HG02884 (cell line): ENCODE measurements around the gene NOS1.

Experiments
- ATAC-seq: cut with Tn5 transposase; IDR thresholded peaks from one replicate; pipeline ENCODE4 v1.9.1; 2021; ENCODE audit warnings: mild to moderate bottlenecking, moderate library complexity; ENCODE audit not compliant: unreplicated experiment

Gene NOS1

DNA sequence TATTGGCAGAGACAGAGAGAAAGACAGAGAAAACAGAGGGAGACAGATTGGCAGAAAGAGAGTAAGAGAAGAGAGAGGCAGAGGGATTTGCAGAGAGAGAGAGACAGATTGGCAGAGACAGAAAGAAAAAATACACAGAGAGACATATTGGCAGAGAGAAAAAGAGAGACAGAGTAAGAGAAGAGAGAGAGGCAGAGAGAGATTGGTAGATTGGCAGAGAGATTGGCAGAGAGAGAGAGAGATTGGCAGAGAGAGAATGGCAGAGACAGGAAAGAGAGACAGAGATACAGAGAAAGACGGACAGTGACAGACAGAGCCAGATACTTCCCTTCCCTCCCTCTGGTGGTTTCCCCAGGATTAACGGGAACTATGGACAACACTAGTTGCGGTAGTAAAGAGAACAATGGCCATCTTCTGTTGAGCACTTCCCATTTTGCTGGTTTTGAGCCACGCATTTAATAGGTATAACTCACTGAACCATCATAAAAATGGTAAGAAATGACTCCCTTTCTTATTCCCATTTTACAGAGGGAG, 2.6 kb upstream of the NOS1 start:
- no peak for ATAC-seq

DNA sequence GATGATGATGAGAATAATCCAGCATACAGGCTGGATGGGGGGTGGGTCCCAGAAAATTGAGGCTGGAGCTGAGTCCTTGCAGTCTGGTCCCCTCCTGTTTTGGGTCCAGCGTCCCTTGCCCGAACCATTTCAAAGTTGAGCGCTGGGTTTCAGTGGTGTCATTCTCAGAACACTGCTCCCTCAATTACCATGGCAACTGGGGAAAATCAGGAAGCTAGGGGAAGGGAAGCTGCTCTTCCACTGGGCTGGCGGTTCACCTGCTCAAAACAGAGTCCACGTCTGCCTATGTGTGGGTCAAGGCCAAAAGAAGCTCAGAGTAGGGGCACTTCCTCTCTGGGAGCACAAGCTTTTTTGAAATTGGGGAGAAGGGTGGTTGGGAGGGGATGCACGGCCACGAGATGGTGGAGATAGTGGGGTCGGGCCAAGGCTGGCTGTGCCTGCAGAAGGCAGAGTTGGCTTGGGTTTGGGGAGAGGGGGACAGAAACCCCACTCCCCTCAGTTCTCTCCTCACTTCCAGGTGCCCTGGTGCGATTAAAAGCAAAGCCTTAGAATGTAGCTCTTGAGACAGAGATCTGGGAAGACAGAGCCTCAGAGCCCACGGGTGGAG, 1.7 kb upstream of the NOS1 start:
- no peak for ATAC-seq

DNA sequence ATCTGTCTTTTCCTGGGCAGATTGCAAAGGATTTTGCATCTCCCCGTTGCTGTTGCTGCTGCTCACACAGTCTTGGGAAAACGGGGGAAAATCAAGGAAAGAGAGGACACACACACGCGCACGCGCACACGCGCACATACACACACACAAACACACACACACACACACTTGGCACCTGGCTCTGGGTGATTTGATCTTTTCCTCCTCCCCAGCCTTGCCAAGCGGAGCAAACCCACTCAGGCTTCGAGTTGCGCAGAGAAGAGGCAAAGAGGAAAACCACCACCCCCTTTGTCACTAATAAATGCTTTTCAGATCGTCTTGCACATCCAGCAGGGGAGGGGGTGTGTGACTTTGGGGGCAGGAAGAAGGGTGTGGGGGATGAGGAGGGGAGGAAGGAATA, 965 bp upstream of the NOS1 start:
- no peak for ATAC-seq

DNA sequence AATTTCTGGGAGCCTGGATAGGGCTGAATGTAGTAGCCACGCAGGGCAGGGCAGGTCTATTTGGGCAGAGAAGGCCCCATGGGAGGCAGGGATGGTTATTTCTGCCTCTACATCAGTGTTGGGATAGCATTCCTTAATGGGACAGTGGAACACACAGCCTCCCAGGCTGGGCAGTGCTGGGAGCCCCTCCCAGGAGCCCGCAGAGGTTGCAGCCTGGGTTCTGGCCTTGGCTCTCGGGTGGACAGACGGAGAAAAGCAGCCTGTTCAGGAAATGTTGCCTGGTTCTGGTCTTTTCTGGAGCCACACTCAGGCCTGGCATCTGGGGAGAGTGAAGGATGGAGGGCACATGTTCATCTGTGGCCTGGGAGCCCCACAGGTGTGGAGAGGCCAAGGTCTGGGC, 479 bp upstream of the NOS1 start:
- no peak for ATAC-seq

DNA sequence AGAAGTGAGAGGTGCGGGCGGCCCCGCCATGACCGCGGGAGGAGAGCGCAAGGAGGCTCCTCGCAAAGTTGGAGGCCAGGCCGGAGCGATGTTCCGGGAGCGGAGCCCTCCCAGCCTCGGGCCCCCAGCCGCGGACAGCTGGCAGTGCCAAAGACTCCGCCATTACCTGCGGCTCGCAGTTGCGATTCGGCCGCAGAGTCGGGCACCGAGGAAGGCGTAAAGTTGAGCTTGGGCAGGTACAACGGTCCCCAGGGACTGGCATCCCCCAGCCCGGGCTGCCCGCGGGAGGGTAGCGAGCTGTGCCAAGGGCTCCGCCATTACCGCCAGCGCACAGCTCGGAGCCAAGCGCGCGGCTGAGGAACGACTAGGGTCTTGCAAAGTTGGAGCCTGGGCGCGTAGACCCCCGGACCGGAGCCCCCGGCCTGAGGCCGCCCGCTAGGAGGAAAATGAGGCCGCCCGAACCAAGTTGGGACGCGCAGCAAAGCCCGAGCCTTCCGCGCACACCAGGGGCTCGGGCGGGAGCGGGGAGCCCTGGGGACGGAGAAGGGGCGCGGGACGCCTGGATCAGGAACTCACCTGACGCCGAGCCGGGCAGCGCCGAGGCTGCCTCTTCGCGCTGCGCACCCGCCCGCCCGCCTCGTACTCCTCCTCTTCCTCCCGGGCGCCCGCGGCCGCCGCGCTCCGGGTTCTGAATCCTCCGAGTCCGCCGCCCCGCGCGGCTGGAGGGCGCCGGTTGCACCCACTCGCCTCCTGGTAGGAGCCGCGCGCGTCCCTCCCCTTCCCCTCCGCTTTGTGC, 677 bp downstream of the NOS1 start:
- ATAC-seq: no peak

DNA sequence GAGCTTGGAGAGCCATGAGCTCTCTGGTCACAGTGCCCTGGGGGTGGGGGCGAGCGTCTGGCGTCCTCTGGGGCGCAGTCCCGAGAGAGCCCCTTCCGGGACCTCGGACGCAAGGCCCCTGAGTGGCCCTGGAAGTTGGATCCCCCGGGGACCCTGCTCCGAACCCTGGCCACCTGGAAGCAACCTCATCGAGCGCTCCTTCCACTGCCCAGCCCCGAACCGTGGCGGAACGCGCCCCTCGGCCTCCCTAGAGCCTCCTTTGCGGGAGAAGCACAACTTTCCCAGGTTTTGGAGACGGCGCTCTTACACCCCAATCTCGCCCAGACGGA, 1.2 kb downstream of the NOS1 start:
- ATAC-seq: no peak

DNA sequence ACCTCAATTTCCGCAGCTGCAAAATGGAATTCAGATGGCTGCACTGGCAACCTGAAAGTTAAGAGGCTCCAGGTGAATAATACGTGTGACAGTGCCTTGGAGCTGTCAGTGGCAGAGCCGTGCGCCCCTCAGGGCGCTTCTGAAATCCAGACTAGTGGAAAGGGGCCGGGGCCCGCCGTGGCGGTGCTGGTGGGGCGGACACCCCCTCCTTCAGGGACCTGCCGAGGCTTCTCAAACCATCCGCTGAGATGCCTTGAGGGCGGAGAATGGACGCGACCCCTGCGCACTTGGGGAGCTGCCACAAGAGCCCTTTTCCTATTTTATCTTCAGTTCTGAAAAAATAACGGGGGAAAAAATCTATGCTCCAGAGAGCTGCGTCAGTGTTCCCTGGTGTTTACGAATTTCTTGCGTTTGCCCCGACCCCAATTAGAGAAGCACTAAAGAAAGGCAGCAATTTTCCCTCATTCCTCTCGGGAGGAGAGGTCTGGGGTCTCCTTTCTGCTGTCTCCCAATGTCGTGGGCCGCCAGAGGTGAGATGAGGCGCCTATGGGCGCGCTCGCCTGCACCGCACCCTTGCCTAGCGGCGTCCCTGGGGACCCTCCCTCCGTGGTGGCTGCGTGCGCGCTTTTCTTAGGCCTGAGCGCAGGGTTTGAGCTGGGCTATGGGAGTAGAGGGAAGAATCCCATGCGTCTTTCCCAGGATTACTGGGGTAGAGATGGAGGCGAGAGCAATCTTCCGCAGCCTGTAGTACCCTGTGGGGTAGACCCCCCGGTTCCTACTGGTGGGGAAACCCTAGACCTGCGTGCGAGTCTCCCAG, 2.2 kb downstream of the NOS1 start:
- ATAC-seq: no peak

DNA sequence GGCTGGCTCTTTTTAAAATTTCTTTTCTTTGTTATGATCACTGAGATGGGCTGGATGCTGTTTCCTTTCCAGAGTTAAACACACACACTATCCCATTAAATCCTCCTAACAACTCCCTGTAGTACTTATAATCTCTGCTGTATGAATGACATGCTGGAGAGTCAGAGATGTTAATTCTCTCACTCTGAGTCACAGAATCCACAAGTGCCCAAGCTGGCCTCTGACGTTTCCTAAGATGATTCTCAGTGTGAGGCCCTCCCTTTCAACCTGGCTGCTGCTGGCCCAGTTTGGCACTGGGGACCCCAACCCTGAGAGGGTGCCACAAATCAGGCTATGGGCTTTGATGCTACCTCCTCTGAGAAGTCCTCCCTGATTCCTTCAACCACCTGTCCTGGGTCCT, 5.4 kb downstream of the NOS1 start:
- ATAC-seq: no peak

DNA sequence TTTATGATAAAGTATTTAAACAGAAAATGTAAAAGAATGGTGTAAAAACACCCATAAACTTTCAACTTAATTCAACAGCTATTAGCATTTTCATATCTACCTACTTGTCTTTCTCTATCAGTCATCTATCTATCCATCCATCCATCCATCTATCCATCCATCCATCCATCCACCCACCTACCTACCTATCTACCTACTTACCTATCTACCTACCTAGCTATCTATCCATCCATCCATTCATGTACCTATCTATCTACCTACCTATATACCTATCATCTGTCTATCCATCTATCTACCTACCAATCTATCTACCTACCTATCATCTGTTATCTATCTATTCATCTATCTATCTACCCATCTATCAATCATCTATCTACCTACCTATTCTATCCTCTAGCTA, 8.5 kb downstream of the NOS1 start:
- no peak for ATAC-seq

DNA sequence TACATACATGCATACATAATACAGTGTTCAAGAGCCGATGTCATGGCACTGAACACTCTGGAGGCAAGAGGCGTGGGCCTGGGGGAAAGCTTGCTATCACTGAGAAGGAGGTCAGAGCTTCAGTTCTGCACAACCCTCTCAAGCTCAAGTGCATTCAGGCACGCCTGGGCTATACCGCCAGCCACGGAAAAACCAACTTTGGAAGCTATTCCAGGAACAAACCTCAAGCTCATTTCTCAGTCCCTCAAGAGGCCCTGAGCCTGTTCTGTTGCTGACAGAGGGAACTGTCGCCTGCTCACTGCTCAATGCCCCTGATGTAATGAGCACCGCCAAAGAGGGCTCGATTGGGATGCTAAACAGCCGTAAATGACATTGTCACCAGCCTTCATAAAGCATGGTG, 9.2 kb downstream of the NOS1 start:
- ATAC-seq: no peak

DNA sequence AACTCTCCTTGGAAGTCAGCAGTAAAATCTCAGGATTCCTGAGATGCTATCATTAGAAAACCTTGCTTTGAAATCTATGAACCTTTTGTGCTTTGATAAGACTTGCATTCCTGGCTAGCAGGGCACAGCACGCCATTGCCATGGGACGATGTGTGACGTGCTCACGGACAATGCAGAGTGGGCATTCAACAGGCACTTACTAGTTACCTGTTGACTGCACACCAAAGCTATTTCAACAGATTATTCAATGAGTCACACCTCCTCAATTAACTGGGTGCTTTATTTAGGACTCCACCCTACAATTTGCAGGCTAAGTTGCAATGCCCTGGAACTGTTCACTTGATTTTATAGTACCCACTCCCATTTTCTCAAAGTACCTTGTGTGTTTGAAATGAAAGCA, 11.3 kb downstream of the NOS1 start:
- ATAC-seq: no peak

DNA sequence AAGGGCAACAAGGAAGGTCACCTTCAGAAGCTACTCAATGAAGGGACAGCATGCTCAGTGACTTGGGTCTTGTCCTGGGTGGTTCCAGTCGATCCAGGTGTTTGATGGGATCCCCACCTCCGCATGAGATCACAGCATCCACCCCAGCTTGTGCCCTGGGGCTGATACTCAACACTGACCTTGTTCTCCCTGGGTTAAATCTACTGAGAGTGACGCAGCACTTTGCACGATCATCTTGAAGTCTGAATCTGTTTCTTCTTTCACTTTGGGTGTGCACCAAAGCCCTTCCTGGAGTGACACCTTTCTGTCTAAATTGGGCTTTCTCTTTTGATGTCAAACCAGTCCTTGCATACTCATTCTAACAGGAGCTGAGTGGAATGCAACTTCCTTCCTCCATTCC, 13.8 kb downstream of the NOS1 start:
- ATAC-seq: no peak

DNA sequence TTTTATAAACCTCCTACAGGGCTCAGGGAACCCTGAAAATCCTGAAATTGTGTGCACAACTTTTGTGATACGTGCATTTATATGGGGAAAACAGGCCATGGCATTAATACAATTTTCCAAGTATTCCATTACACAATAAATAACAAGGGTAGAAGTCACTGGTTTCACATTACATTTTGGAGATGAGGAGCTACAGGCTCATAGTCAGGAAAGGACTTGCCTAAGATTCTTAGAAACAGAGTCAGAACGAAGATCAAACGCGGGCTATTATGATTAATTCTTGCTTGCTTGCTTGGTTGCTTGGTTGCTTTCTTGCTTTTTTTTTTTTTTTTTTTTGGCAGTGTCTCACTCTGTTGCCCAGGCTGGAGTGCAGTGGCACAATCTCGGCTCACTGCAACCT, 16.7 kb downstream of the NOS1 start:
- ATAC-seq: no peak

DNA sequence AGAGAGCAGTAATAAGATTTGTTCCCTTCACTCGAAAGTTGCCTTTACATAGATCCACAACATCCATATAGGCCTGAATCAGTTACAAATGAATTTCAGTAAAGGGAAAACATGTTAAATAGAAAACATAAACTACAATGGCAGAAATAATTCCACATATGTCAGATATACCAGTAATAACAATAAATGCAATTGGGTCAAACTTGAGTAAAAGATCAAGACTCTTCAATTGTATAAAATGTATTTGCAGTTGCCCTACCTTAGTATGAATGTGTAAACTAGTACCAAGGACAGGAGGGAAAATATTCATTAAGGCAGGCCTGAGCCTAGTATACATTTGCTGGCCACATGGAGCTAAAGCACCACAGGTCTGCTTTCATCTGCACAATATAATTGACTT, 17.6 kb downstream of the NOS1 start:
- no peak for ATAC-seq

DNA sequence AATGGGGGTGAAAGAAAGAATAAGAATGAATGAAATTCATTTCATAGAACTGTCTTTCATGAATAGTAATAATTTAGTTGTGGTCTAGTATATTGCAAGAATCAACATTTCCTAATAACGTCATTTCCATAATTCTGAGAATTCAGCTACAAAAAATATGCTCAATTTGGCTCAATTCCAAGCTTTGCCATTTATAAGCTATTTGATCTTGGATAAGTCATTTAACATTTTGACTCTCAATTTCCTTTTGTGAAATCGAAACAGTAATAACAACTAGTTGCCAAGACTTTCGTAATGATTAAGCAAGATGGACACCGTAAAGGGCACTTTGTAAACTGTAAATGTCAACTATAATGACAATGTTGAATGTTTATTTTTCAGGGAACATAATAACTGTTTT, 18.1 kb downstream of the NOS1 start:
- ATAC-seq: no peak

DNA sequence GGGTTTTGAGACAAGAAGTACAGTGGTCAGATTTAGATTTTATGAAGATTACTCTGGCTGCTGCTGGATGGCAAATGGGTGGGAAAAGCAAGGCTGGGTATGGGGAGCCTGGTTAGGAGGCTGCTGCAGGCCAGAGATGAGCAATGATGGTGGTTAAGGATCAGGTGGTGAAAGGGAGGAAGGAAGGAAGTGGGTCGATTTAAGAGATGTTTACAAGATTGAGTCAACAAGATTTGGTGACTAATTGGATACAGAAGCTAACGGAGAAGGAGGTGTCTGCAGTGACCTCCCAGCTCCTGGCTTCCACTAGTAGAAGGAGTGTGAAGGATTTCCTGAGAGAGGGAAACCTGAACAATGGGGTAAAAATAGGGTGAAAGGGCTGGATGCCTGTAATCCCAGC, 18.7 kb downstream of the NOS1 start:
- no peak for ATAC-seq

DNA sequence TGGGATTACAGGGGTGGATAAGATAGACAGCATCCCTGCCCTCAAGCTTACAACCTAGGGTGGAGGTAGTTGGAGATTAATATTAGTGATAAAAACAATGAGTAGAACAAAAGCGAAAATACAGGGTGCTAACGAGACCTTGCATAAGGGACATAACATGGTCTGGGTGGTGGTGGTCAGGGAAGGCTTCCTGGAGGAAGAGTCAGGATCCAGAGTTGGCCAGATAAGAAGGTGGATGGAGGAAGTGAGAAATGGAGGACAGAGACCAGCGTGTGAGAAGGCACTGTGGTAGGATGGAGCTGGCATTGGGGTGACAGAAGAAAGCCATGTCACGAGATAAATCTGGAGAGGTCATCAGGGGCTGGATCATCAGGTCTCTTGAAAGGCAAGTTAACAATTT, 19.2 kb downstream of the NOS1 start:
- no peak for ATAC-seq

DNA sequence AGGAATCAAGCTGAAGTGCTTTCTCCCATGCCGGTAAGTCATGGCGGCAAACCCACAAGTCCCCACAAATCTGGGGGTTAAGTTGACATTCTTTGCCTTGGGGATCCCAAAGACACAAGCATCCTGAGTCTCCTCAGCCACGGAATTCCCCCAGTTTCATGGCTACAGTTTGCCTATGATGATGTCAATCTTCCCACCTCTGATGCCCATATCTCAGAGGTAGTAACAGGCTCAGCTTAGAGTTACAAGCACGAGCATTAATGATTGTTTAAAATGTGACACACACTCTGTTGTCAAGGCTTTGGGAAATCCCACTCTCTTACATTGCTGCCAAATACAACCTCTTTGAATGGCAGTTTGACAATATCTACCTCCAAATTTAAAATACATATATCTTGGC, 22.3 kb downstream of the NOS1 start:
- ATAC-seq: no peak

DNA sequence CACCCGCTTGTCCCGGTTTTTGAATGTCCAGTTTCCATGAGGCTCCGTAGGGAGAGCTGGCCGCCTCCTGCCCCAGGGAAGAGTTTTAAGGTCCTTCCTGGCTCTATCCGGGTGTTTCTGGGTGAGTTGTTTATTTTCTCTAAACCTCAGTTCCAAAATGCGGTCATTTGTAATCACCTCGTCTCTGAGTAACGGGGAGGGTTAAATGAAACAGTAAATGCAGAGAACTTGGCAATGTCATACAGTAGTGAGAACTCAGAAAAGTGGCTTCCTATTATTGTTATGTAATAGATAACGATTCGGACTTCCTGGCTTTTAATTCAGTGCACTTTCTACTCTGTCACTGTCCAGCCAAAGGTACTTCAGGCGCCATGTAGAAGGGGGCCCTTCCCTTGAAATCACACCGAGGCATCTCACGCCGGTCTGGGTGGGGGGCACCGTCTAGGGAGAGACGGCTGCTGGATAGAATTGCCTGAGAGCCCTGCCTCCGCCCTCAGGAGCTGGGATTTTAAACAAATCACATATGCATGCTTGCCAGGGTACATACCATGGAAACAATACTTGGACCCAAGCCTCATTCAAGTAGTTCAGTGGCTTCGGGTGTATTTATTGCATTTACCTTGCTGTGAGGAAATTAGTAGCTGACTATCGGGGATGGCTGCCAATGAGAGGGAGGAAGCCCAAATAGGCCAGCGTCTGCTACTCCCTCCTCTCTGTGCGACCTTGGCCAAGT, 26.4 kb downstream of the NOS1 start:
- no peak for ATAC-seq

DNA sequence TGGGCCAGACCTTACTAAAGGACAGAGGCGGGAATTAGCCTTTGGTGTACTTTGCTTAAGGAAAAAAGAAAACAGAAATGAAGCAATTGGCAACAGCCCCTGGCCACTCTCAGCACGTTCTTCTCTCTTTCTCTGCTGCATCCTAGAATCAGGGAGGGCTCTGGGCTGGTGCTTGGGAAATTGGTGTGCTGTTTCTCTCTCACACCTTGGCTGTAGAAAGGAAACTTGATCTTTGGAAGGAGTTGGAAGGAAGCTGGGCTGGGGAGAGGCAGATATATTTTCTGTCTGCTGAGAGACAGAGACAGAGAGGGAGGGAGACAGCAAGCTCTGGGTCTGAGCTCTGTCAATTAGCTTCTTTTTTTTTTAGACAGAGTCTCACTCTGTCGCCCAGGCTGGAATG, 27.4 kb downstream of the NOS1 start:
- ATAC-seq: no peak

DNA sequence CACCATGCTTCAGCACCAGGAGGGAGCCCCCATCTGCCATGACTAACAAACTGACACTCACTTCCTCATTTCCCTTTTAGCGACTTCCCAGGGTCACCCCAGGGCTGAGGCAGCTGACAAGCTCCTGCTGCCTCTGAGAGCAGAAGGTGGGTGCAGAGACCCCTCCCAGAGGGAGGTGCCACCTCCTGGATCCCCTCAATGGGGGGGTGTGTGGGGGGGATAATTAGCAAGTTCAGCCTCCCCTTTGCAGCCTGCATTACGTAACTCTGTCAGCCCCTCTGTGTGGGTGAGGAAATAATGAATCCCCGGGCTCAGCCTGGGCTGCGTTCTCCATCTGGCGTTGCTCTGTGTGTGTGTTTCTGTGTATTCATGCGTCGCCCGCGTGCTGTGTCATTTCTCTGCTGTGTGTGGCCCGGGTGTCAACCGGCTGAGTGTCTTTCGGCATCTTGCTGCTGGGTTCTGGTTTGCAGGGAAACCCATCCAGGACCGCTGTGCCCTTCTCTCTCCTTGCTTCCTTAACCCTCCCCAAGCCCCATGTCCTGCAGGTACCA, 28.0 kb downstream of the NOS1 start:
- no peak for ATAC-seq
